Adipocyte (in vitro differentiated cells): ENCODE results near the gene TMEM191C.
"Not testable (repeated sequence)": the region's sequence is repeated elsewhere in the genome, so short reads cannot be mapped to it uniquely, and the experiment has no call there.

Experiments
- DNase-seq: peaks from one replicate; pipeline ENCODE4 v3.0.0-alpha.2; 2015; ENCODE audit warnings: low read depth
- H3K27me3 ChIP-seq: replicated peaks from 2 replicates; pipeline ENCODE4 v1.7.0; 2013; ENCODE audit warnings: mild to moderate bottlenecking, low read length, moderate library complexity; ENCODE audit not compliant: control insufficient read depth, insufficient read depth
- H3K36me3 ChIP-seq: 2 replicates; pipeline ENCODE4 v1.7.0; 2013; ENCODE audit warnings: low read length, mild to moderate bottlenecking, moderate library complexity; ENCODE audit not compliant: control insufficient read depth, insufficient read depth, severe bottlenecking
- H3K4me1 ChIP-seq: 2 replicates; pipeline ENCODE4 v1.7.0; 2013; ENCODE audit warnings: mild to moderate bottlenecking, low read length, moderate library complexity; ENCODE audit not compliant: control insufficient read depth, insufficient read depth
- H3K4me3 ChIP-seq: 2 replicates; pipeline ENCODE4 v1.7.0; 2013; ENCODE audit warnings: mild to moderate bottlenecking, low read length, moderate library complexity
- H3K9ac ChIP-seq: 2 replicates; pipeline ENCODE4 v1.7.0; 2013; ENCODE audit warnings: mild to moderate bottlenecking, low read length, moderate library complexity
- H3K9me3 ChIP-seq: 2 replicates; pipeline ENCODE4 v1.7.0; 2013; ENCODE audit warnings: mild to moderate bottlenecking, low read length, moderate library complexity; ENCODE audit not compliant: control insufficient read depth

TMEM191C gene

GRCh38 chr22:21441170-21441569 lies 26.0 kb upstream of the TMEM191C start:
- H3K9ac ChIP-seq, H3K27me3 ChIP-seq, DNase-seq, H3K4me3 ChIP-seq, H3K4me1 ChIP-seq, H3K9me3 ChIP-seq, H3K36me3 ChIP-seq: not testable (repeated sequence)

DNA sequence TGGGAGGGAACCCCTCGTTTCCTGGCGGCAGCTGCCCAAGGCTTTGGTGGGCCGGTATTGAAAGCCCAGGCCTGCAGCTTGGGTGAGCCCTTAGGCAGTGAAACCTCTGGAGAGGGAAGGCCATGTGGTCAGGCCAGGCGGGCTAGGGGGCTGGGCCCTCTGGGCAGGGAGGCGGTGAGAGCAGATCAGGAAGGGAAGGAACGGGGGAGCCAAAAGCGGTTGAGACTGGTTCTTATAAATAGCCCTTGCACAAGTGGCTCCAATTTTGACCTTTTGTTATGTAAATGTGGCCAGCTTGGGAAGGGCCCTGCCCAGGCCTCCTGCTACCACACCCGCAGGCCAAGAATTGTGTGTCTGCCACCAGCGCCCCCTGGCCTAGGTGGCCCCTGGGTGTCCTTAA lies 25.1 kb upstream of the TMEM191C start:
- not testable (repeated sequence) for H3K4me3 ChIP-seq, DNase-seq, H3K9me3 ChIP-seq, H3K4me1 ChIP-seq, H3K27me3 ChIP-seq, H3K9ac ChIP-seq
- peaks cover 19% of the 10 kb centered on the region for H3K36me3 ChIP-seq

GRCh38 chr22:21442646-21443045 lies 24.5 kb upstream of the TMEM191C start:
- not testable (repeated sequence) for H3K9ac ChIP-seq, H3K9me3 ChIP-seq, DNase-seq, H3K4me1 ChIP-seq, H3K4me3 ChIP-seq, H3K27me3 ChIP-seq
- H3K36me3 ChIP-seq = peaks cover 19% of the 10 kb centered on the region

- H3K4me1 ChIP-seq = no peaks in the 10 kb centered on the region
- no peaks in the 10 kb centered on the region for H3K27me3 ChIP-seq
- peaks cover 19% of the 10 kb centered on the region for H3K36me3 ChIP-seq
- no peak overlapping the region for H3K4me3 ChIP-seq
- H3K9me3 ChIP-seq = no peaks in the 10 kb centered on the region
- DNase-seq = no peak
- H3K9ac ChIP-seq = no peak overlapping the region
Observed at GRCh38 chr22:21443057-21443734, 24.0 kb upstream of the TMEM191C start.

DNA sequence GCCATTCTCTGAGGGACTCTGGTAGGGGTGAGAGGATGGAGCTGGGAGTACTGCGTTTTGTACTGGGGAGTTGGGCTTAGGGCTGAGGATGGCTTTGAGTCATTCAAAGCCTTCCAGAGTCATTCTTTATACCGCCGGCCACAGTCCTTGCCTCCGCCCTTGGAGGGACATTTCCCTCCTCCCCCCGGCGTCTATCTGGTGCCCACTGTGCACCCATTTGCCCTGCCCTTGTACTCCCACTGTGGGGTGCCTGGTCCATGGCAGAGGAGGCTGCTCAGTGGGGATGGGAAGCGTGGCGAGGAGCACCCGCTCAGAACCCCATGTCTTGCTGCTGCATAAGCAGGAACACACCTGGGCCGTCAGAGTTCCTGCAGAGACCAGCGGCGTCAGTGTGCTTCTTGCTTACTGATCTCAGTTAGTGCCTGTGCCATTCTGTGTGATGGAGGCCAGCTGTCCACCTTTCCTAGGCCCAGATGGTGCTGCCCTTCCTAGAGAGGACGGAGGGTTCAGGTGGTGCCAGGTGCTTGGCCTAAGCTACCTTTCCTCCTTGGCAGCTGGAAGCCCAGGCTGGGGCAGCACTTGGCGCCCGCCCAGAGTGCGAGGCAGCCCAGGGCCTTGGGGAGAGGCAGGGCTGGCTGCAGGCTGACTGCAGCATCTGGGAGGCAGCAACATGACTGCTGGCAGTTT lies 23.3 kb upstream of the TMEM191C start:
- Histone ChIP-seq H3K9me3 (no peaks in the 10 kb centered on the region), H3K27me3 (no peaks in the 10 kb centered on the region), H3K36me3 (peaks cover 19% of the 10 kb centered on the region), H3K4me3 (no peak overlapping the region), H3K4me1 (no peaks in the 10 kb centered on the region), H3K9ac (no peak overlapping the region)
- no peak for DNase-seq

DNA sequence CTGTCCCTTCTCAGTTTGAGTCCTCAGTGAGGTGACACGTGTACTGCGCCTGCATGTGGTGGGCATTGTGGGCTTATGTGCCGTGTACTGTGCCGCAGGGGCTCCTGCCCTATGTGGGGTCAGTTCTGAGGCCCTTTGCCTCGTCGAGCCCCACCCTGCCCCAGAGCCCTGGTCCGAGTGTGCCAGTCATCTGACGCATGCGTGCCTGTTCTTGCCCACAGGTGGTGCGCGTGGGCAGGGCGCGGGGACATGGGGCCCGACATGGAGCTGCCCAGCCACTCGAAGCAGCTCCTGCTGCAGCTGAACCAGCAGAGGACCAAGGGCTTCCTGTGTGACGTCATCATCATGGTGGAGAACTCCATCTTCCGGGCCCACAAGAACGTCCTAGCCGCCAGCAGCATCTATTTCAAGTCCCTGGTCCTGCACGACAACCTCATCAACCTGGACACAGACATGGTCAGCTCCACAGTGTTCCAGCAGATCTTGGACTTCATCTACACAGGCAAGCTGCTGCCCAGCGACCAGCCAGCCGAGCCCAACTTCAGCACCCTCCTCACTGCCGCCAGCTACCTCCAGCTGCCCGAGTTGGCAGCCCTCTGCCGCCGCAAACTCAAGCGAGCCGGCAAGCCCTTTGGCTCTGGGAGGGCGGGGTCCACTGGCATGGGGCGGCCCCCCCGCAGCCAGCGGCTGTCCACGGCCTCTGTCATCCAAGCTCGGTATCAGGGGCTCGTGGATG lies 22.3 kb upstream of the TMEM191C start:
- H3K9ac ChIP-seq = no peak overlapping the region
- H3K27me3 ChIP-seq = no peaks in the 10 kb centered on the region
- DNase-seq = no peak
- H3K4me1 ChIP-seq = no peaks in the 10 kb centered on the region
- H3K4me3 ChIP-seq = no peak overlapping the region
- H3K9me3 ChIP-seq = no peaks in the 10 kb centered on the region
- H3K36me3 ChIP-seq = peaks cover 19% of the 10 kb centered on the region

GRCh38 chr22:21445437-21446127 lies 21.6 kb upstream of the TMEM191C start:
- no peaks in the 10 kb centered on the region for H3K27me3 ChIP-seq
- no peaks in the 10 kb centered on the region for H3K4me1 ChIP-seq
- DNase-seq = no peak
- H3K9ac ChIP-seq = no peak overlapping the region
- H3K4me3 ChIP-seq = no peak overlapping the region
- H3K36me3 ChIP-seq = peaks cover 22% of the 10 kb centered on the region
- no peaks in the 10 kb centered on the region for H3K9me3 ChIP-seq

GRCh38 chr22:21446128-21446826 lies 20.9 kb upstream of the TMEM191C start:
- Histone ChIP-seq H3K4me3 (no peak overlapping the region), H3K27me3 (no peaks in the 10 kb centered on the region), H3K4me1 (no peaks in the 10 kb centered on the region), H3K9me3 (no peaks in the 10 kb centered on the region), H3K36me3 (peaks cover 22% of the 10 kb centered on the region), H3K9ac (no peak overlapping the region)
- no peak for DNase-seq

DNA sequence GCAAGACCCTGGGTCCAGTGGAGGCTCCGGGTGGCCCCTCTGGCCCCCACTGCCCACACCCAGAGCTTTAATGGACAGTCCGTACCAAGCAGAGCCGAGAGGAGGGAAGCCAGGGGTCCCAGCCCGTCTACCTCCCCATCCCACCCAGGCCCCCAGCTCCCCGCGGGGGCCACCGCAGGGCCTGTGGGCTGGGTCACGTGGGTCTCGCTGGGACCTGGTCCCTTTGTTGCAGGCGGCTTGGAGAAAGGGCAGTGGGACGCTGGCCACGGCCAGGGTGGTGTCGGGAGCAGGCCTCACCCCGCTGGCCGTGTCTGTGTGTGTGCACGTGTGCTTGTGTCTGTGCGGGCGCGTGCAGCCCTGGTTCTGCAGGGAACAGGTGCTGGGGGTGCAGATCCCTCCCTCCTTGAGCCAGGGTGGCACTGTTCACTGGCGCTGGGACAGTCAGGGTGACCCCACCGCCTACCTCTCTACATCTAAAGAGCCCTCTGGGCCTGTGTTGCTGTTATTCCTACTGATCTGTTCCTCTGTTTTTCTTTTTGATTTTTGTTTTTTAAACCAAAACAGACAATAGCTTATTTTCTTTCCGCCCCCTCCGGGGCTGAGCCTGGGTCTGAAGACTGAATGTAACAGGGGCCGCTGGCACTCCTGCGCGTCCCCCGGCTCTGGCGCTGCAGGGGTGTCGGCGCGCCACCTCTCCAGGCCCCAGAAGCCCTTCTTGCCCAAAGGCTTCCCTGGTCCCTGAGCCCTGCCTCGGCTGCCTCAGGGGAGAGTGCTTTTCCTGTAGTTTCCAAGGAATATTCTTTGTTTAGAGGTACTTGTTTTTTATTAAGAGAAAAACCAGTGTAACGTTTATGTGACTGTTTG lies 20.1 kb upstream of the TMEM191C start:
- H3K27me3 ChIP-seq = no peaks in the 10 kb centered on the region
- no peaks in the 10 kb centered on the region for H3K4me1 ChIP-seq
- H3K9ac ChIP-seq = no peak overlapping the region
- no peak overlapping the region for H3K4me3 ChIP-seq
- no peaks in the 10 kb centered on the region for H3K9me3 ChIP-seq
- no peak for DNase-seq
- peaks cover 22% of the 10 kb centered on the region for H3K36me3 ChIP-seq

DNA sequence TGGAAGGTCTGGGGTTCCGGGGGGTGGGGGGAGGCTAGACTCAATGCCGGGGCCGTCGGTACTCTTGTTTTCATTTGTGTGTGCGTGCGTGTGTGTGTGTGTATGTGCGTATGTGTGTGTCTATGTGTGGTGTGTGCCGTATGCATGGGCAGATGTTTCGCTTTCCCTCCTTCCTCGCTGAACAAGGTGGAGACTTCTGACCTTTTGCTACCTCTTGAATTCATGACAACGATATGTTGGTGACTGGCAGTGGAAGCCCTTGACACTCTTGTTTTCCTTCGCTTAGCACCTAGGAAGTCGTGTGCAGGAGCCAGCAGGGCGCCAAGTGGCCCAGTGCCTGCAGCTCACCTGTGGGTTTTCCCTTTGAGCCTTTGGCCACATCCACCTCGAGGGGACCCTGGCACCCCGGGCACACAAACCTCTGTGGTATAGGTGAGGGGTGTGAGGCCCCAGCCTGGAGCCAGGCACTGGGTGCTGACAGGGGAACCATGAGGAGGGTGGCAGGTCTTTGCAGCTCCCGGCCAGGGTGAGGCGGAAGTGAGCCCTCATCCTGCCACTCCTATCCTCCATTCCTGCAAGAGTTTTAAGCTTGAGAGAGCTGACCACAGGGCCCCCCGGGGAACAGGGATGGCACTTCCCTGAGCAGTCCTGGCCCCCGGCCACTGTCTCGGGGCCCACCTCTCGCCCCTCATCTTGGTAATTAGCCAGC lies 19.3 kb upstream of the TMEM191C start:
- Histone ChIP-seq H3K27me3 (no peaks in the 10 kb centered on the region), H3K4me1 (no peaks in the 10 kb centered on the region), H3K4me3 (no peak overlapping the region), H3K36me3 (peaks cover 22% of the 10 kb centered on the region), H3K9ac (no peak overlapping the region), H3K9me3 (no peaks in the 10 kb centered on the region)
- DNase-seq = no peak
